ENCODE measurements around the gene MBOAT2. TPM values are rescaled to one million over a fixed set of nuclear protein-coding genes. Genes with fewer than 3 reads are reported as not detected.
"Not testable (repeated sequence)": the region's sequence is repeated elsewhere in the genome, so short reads cannot be mapped to it uniquely, and the experiment has no call there.

Gene MBOAT2
- 21.3 TPM for polyA plus RNA-seq (2013, experiment 1 of 2)
- 22.7 TPM for polyA plus RNA-seq (2013, experiment 2 of 2)

- Histone ChIP-seq H3K4ac (ENCODE audit: low read length) (no peak within 1 kb of the TSS), H3K18ac (ENCODE audit: low read length) (peak within 1 kb of the TSS; percentile 97), H2BK120ac (ENCODE audit: low read depth, low read length) (peak within 1 kb of the TSS; percentile 50), H3K23ac (ENCODE audit: low read depth, low read length, poor library complexity) (peak within 1 kb of the TSS; percentile 98), H3K79me1 (ENCODE audit: low read depth, low read length) (peaks cover 5% of the 10 kb centered on the region), H2BK12ac (ENCODE audit: low read length) (no peak within 1 kb of the TSS), H3K14ac (ENCODE audit: low read length) (peak within 1 kb of the TSS; percentile 97), H3K9ac (ENCODE audit: low read depth, low read length, poor library complexity) (peak within 1 kb of the TSS; percentile 87), H2BK15ac (ENCODE audit: low read length) (peak within 1 kb of the TSS; percentile 55), H3K9me3 (replicated peaks in 1 of 2; ENCODE audit: control insufficient read depth in 2 of 2, insufficient read depth in 1 of 2, low read depth in 1 of 2, low read length in 2 of 2) (peaks cover 0 to 4% of the 10 kb centered on the region in 2 donors), H3K36me3 (replicated peaks in 1 of 2; ENCODE audit: control insufficient read depth in 2 of 2, insufficient read depth in 2 of 2, low read length in 2 of 2) (peaks cover 0 to 7% of the 10 kb centered on the region in 2 donors), H3K27me3 (ENCODE audit: control insufficient read depth in 3 of 3, insufficient read depth in 3 of 3, low read depth in 1 of 3, low read length in 3 of 3) (no peaks in the 10 kb centered on the region), H3K4me1 (ENCODE audit: control insufficient read depth in 2 of 2, insufficient read depth in 1 of 2, low read depth in 1 of 2, low read length in 2 of 2) (peaks cover 2 to 13% of the 10 kb centered on the region in 2 donors), H3K4me3 (ENCODE audit: low read length in 2 of 2) (peak within 1 kb of the TSS; percentile 86 to 90), H4K91ac (ENCODE audit: low read depth, low read length, poor library complexity) (no peak within 1 kb of the TSS), H3K4me2 (ENCODE audit: insufficient read depth, low read length, poor library complexity, severe bottlenecking) (peak within 1 kb of the TSS; percentile 93), H2AFZ (ENCODE audit: low read length) (peak within 1 kb of the TSS; percentile 93), H4K8ac (ENCODE audit: low read depth, low read length) (peak within 1 kb of the TSS; percentile 73), H2BK5ac (ENCODE audit: low read length) (peak within 1 kb of the TSS; percentile 97), H3K27ac (replicated peaks; ENCODE audit: low read length) (peak within 1 kb of the TSS; percentile 93), H2AK5ac (ENCODE audit: low read depth, low read length) (peak within 1 kb of the TSS; percentile 88)
- DNase-seq (ENCODE audit: low spot score): peak; percentile 91
- WGBS, 2 donors (ENCODE audit: extremely low coverage in 2 of 2, insufficient read length in 2 of 2, insufficient replicate concordance in 1 of 2): no CpG with 5 or more reads among the region's 104 CpGs
These were observed at the start of gene MBOAT2 for GRCh38 chr2:9003616-9004337. TSS of gene MBOAT2 (minus strand) at chr2:9003684. CDS start at chr2:9003614, 70 bp downstream.

DNA sequence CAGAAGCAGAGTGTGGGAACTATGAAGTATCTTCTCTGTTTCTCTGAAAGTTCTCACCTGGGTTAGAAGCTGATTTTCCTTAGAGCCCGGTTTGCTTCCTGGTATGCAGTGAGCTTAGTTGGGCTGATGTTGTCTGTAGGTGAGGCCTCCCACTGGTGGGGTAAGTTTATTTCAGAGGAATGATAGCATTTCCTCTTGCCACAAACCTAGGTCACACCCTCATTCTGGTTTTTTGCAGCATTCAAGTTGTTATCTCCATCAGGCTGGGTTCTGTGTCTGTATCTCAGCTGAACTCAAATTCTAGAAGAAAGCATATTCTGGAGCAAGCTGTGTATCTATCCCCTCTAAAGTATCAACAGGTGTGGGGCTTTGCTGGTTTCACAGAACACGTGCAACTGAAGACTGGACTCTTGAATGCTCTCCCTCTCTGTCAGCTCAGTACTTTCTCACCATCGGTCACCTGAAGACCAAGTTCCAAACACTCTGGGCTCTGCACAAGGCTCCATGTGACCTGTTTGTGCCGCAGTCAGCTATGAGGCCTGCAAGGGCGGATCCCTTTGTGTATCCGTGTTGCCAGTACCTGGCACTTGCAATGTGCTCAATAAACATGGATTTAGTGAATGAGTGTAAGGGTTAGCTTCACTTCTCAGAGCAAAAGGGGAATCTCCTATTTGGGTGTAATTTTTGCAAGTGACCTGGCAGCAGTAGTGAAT lies 49.5 kb upstream of the MBOAT2 start:
- Histone ChIP-seq H3K4me1 (ENCODE audit: control insufficient read depth in 2 of 2, insufficient read depth in 1 of 2, low read depth in 1 of 2, low read length in 2 of 2) (no peaks in the 10 kb centered on the region), H3K79me1 (ENCODE audit: low read depth, low read length) (no peaks in the 10 kb centered on the region), H3K4me3 (ENCODE audit: low read length in 2 of 2) (peak overlapping the region in 1 of 2 donors; percentile 29), H3K9ac (ENCODE audit: low read depth, low read length, poor library complexity) (no peak overlapping the region), H2BK12ac (ENCODE audit: low read length) (no peak overlapping the region), H2BK5ac (ENCODE audit: low read length) (no peak overlapping the region), H2AFZ (ENCODE audit: low read length) (no peak overlapping the region), H3K23ac (ENCODE audit: low read depth, low read length, poor library complexity) (no peak overlapping the region), H2BK15ac (ENCODE audit: low read length) (no peak overlapping the region), H3K4me2 (ENCODE audit: insufficient read depth, low read length, poor library complexity, severe bottlenecking) (no peak overlapping the region), H2AK5ac (ENCODE audit: low read depth, low read length) (no peak overlapping the region), H4K8ac (ENCODE audit: low read depth, low read length) (no peak overlapping the region), H3K14ac (ENCODE audit: low read length) (no peak overlapping the region), H4K91ac (ENCODE audit: low read depth, low read length, poor library complexity) (no peak overlapping the region), H3K27me3 (ENCODE audit: control insufficient read depth in 3 of 3, insufficient read depth in 3 of 3, low read depth in 1 of 3, low read length in 3 of 3) (no peaks in the 10 kb centered on the region), H3K27ac (replicated peaks; ENCODE audit: low read length) (no peak overlapping the region), H3K36me3 (replicated peaks in 1 of 2; ENCODE audit: control insufficient read depth in 2 of 2, insufficient read depth in 2 of 2, low read length in 2 of 2) (no peaks in the 10 kb centered on the region), H2BK120ac (ENCODE audit: low read depth, low read length) (no peak overlapping the region), H3K4ac (ENCODE audit: low read length) (no peak overlapping the region), H3K18ac (ENCODE audit: low read length) (no peak overlapping the region), H3K9me3 (replicated peaks in 1 of 2; ENCODE audit: control insufficient read depth in 2 of 2, insufficient read depth in 1 of 2, low read depth in 1 of 2, low read length in 2 of 2) (no peaks in the 10 kb centered on the region)
- whole genome bisulfite sequencing, 2 donors (ENCODE audit: extremely low coverage in 2 of 2, insufficient read length in 2 of 2, insufficient replicate concordance in 1 of 2): no CpG with 5 or more reads among the region's 6 CpGs
- DNase-seq (ENCODE audit: low spot score): no peak

GRCh38 chr2:9051451-9051850 lies 48.0 kb upstream of the MBOAT2 start:
- H3K18ac ChIP-seq (ENCODE audit: low read length); H3K4me3 ChIP-seq (ENCODE audit: low read length in 2 of 2); H2BK15ac ChIP-seq (ENCODE audit: low read length); H2AK5ac ChIP-seq (ENCODE audit: low read depth, low read length); H3K27me3 ChIP-seq (ENCODE audit: control insufficient read depth in 3 of 3, insufficient read depth in 3 of 3, low read depth in 1 of 3, low read length in 3 of 3); H2BK12ac ChIP-seq (ENCODE audit: low read length); H4K8ac ChIP-seq (ENCODE audit: low read depth, low read length); H3K23ac ChIP-seq (ENCODE audit: low read depth, low read length, poor library complexity); H3K4me1 ChIP-seq (ENCODE audit: control insufficient read depth in 2 of 2, insufficient read depth in 1 of 2, low read depth in 1 of 2, low read length in 2 of 2); H3K14ac ChIP-seq (ENCODE audit: low read length); H3K4ac ChIP-seq (ENCODE audit: low read length); H4K91ac ChIP-seq (ENCODE audit: low read depth, low read length, poor library complexity); H2AFZ ChIP-seq (ENCODE audit: low read length); H3K4me2 ChIP-seq (ENCODE audit: insufficient read depth, low read length, poor library complexity, severe bottlenecking); H3K79me1 ChIP-seq (ENCODE audit: low read depth, low read length); H3K36me3 ChIP-seq (replicated peaks in 1 of 2; ENCODE audit: control insufficient read depth in 2 of 2, insufficient read depth in 2 of 2, low read length in 2 of 2); H3K9ac ChIP-seq (ENCODE audit: low read depth, low read length, poor library complexity); H2BK120ac ChIP-seq (ENCODE audit: low read depth, low read length); DNase-seq (ENCODE audit: low spot score); H3K27ac ChIP-seq (replicated peaks; ENCODE audit: low read length); H2BK5ac ChIP-seq (ENCODE audit: low read length); H3K9me3 ChIP-seq (replicated peaks in 1 of 2; ENCODE audit: control insufficient read depth in 2 of 2, insufficient read depth in 1 of 2, low read depth in 1 of 2, low read length in 2 of 2): not testable (repeated sequence)
- WGBS, 2 donors (ENCODE audit: extremely low coverage in 2 of 2, insufficient read length in 2 of 2, insufficient replicate concordance in 1 of 2): no CpG with 5 or more reads among the region's 5 CpGs

GRCh38 chr2:9050122-9050809 lies 46.8 kb upstream of the MBOAT2 start:
- H3K4me1 ChIP-seq (ENCODE audit: control insufficient read depth in 2 of 2, insufficient read depth in 1 of 2, low read depth in 1 of 2, low read length in 2 of 2): no peaks in the 10 kb centered on the region
- no peak overlapping the region for H3K4me3 ChIP-seq (ENCODE audit: low read length in 2 of 2)
- no peak overlapping the region for H2BK12ac ChIP-seq (ENCODE audit: low read length)
- no peak overlapping the region for H3K4me2 ChIP-seq (ENCODE audit: insufficient read depth, low read length, poor library complexity, severe bottlenecking)
- H3K23ac ChIP-seq (ENCODE audit: low read depth, low read length, poor library complexity): no peak overlapping the region
- no peak overlapping the region for H2BK15ac ChIP-seq (ENCODE audit: low read length)
- H3K4ac ChIP-seq (ENCODE audit: low read length): no peak overlapping the region
- no CpG with 5 or more reads among the region's 10 CpGs for WGBS, 2 donors (ENCODE audit: extremely low coverage in 2 of 2, insufficient read length in 2 of 2, insufficient replicate concordance in 1 of 2)
- no peak overlapping the region for H2AK5ac ChIP-seq (ENCODE audit: low read depth, low read length)
- no peaks in the 10 kb centered on the region for H3K27me3 ChIP-seq (ENCODE audit: control insufficient read depth in 3 of 3, insufficient read depth in 3 of 3, low read depth in 1 of 3, low read length in 3 of 3)
- H3K36me3 ChIP-seq (replicated peaks in 1 of 2; ENCODE audit: control insufficient read depth in 2 of 2, insufficient read depth in 2 of 2, low read length in 2 of 2): no peaks in the 10 kb centered on the region
- H3K79me1 ChIP-seq (ENCODE audit: low read depth, low read length): no peaks in the 10 kb centered on the region
- no peak overlapping the region for H3K27ac ChIP-seq (replicated peaks; ENCODE audit: low read length)
- no peak overlapping the region for H3K14ac ChIP-seq (ENCODE audit: low read length)
- DNase-seq (ENCODE audit: low spot score): no peak
- H2BK120ac ChIP-seq (ENCODE audit: low read depth, low read length): no peak overlapping the region
- H2BK5ac ChIP-seq (ENCODE audit: low read length): no peak overlapping the region
- no peak overlapping the region for H3K9ac ChIP-seq (ENCODE audit: low read depth, low read length, poor library complexity)
- H2AFZ ChIP-seq (ENCODE audit: low read length): no peak overlapping the region
- H4K91ac ChIP-seq (ENCODE audit: low read depth, low read length, poor library complexity): no peak overlapping the region
- no peaks in the 10 kb centered on the region for H3K9me3 ChIP-seq (replicated peaks in 1 of 2; ENCODE audit: control insufficient read depth in 2 of 2, insufficient read depth in 1 of 2, low read depth in 1 of 2, low read length in 2 of 2)
- no peak overlapping the region for H3K18ac ChIP-seq (ENCODE audit: low read length)
- H4K8ac ChIP-seq (ENCODE audit: low read depth, low read length): no peak overlapping the region

Measured in neuronal stem cell (in vitro differentiated cells).